HepG2 (cell line): Measurements from ENCODE around the gene SLC38A3. TPM values are rescaled to one million over a fixed set of nuclear protein-coding genes. Genes with fewer than 3 reads are reported as not detected.

Experiments used
- BCL6 ChIP-seq: IDR thresholded peaks from 2 replicates; pipeline ENCODE4 v1.6.1; 2016; ENCODE audit warnings: missing genetic modification reagents, missing compliant biosample characterization
- HMGXB4 ChIP-seq, 2 experiments: sonication (generic) in 1 of 2; formaldehyde crosslinking in 1 of 2; IDR thresholded peaks; 2 replicates each; pipeline versions ENCODE4 v1.4.0 to v1.6.1; 2018 to 2020; ENCODE audit warnings: missing genetic modification reagents in 2 of 2, borderline replicate concordance in 1 of 2, low read depth in 1 of 2, mild to moderate bottlenecking in 1 of 2, missing biosample characterization in 1 of 2
- RBM39 ChIP-seq: fragments of 200-400 bp; formaldehyde crosslinking; IDR thresholded peaks from one replicate; pipeline ENCODE4 v1.6.1; 2018; ENCODE audit warnings: antibody characterized with exemption, mild to moderate bottlenecking, low read depth, low read length; ENCODE audit not compliant: poor library complexity, severe bottlenecking
- RORA ChIP-seq: sonication (generic); formaldehyde crosslinking; IDR thresholded peaks from 2 replicates; pipeline ENCODE4 v1.5.0; 2020; ENCODE audit warnings: mild to moderate bottlenecking, missing genetic modification reagents, moderate library complexity
- STAG1 ChIP-seq: sonication (generic); formaldehyde crosslinking; IDR thresholded peaks from 2 replicates; pipeline ENCODE4 v1.4.0; 2020; ENCODE audit warnings: missing genetic modification reagents
- ZBTB44 ChIP-seq: sonication (generic); formaldehyde crosslinking; IDR thresholded peaks from 2 replicates; pipeline ENCODE4 v1.4.0; 2020; ENCODE audit warnings: missing genetic modification reagents
- ZNF292 ChIP-seq: sonication (generic); formaldehyde crosslinking; IDR thresholded peaks from 2 replicates; pipeline ENCODE4 v1.8.1; 2022; ENCODE audit warnings: mild to moderate bottlenecking, low read depth, missing genetic modification reagents, borderline replicate concordance
- ZNF407 ChIP-seq: sonication (generic); formaldehyde crosslinking; IDR thresholded peaks from one replicate; pipeline ENCODE4 v1.5.1; 2020; ENCODE audit warnings: mild to moderate bottlenecking, missing genetic modification reagents; ENCODE audit errors: not compliant biosample characterization
- ZNF513 ChIP-seq: sonication (generic); formaldehyde crosslinking; conservative IDR thresholded peaks from 2 replicates; pipeline ENCODE4 v1.5.0; 2020; ENCODE audit warnings: missing genetic modification reagents
- ZNF550 ChIP-seq: sonication (generic); formaldehyde crosslinking; IDR thresholded peaks from 2 replicates; pipeline ENCODE4 v1.4.0; 2020; ENCODE audit warnings: mild to moderate bottlenecking, missing genetic modification reagents, borderline replicate concordance
- ZNF761 ChIP-seq: sonication (generic); formaldehyde crosslinking; conservative IDR thresholded peaks from 2 replicates; pipeline ENCODE4 v1.4.0; 2020; ENCODE audit warnings: mild to moderate bottlenecking, missing genetic modification reagents
- polyA plus RNA-seq, 8 experiments: library from polyadenylated mRNA; depleted of rRNA in 3 of 8; stranded (reverse) in 7 of 8; unstranded in 1 of 8; fragments of >200 nt; fragmentation: Illumina TruSeq in 4 of 8; extraction: Trizol in 4 of 8; gene quantifications; 2 replicates each; pipeline versions ENCODE4 v1.2.1 to v1.2.3, GENCODE V29; 2011 to 2016; ENCODE audit warnings: low read depth in 4 of 8, missing spikeins in 1 of 8, mixed read lengths in 1 of 8; ENCODE audit not compliant: insufficient read depth in 1 of 8
- total RNA-seq, 5 experiments: library from RNA; depleted of rRNA; stranded (reverse); fragments of >200 nt; fragmentation: Illumina TruSeq; extraction: Trizol; gene quantifications; 2 replicates each; pipeline ENCODE4 v1.2.3, GENCODE V29; 2016; ENCODE audit warnings: low read depth in 1 of 5

Gene SLC38A3
- total and polyA plus RNA-seq, 2 of the 13 experiments (the other 11 are each of a cell fraction or from before 2014, with no cell fraction given): 29.8 to 164 TPM

GRCh38 chr3:50201573-50202315 lies 3.3 kb upstream of the SLC38A3 start (continued):
- TF ChIP-seq RBM39 (no peak), BCL6 (peak; percentile 10; the same call in 1 of the 2 replicates), ZNF513 (no peak), ZNF761 (CRISPR knock-in tag) (no peak), ZNF407 (no peak), ZNF292 (CRISPR knock-in tag) (peak; percentile 75; the same call in 1 of the 2 replicates), ZNF550 (CRISPR knock-in tag) (no peak), ZBTB44 (CRISPR knock-in tag) (no peak), RORA (CRISPR knock-in tag) (no peak), HMGXB4 (CRISPR knock-in tag; IDR thresholded peaks at IDR 0.05; ENCODE audit: borderline replicate concordance in 1 of 2, low read depth in 1 of 2) (0 out of 4 replicates have a peak, but pooled peaks of 1 of the 2 experiments have one; percentile 25), STAG1 (CRISPR knock-in tag) (no peak)
